Hepatocyte (in vitro differentiated cells): ENCODE results near the gene COPZ2.

Experiments used
- EZH2 ChIP-seq: fragments of 200-600 bp; sonication (generic); IDR thresholded peaks from 2 replicates; pipeline ENCODE4 v1.6.1; 2016; ENCODE audit warnings: antibody characterized with exemption, mild to moderate bottlenecking, borderline replicate concordance
- TF ChIP-seq, protein P1 (sequence below): fragments of 200-600 bp; sonication (generic); IDR thresholded peaks from 2 replicates; pipeline ENCODE4 v1.5.1; 2016; ENCODE audit warnings: antibody characterized with exemption, mild to moderate bottlenecking; ENCODE audit not compliant: poor library complexity

DNA sequence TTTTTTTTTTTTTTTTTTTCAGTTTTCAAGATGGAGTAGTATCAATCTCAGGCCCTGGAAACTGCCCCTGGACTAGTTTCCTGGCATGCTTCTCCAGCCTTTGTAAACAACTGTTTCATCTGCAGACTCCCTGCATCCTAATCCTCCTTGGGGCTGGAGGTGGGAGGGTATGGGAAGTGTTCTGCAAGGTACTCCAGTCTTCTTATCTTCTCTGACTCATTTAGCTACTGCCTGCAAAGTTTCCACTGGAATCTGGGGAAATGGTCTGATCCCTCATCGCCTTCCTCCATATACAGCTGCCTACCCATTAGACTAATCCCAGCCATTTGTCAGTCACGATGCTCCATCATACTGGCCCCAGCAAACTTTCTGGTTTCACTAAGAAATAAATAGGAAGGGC, 21.5 kb downstream of the COPZ2 start:
- TF ChIP-seq, protein P1, sequence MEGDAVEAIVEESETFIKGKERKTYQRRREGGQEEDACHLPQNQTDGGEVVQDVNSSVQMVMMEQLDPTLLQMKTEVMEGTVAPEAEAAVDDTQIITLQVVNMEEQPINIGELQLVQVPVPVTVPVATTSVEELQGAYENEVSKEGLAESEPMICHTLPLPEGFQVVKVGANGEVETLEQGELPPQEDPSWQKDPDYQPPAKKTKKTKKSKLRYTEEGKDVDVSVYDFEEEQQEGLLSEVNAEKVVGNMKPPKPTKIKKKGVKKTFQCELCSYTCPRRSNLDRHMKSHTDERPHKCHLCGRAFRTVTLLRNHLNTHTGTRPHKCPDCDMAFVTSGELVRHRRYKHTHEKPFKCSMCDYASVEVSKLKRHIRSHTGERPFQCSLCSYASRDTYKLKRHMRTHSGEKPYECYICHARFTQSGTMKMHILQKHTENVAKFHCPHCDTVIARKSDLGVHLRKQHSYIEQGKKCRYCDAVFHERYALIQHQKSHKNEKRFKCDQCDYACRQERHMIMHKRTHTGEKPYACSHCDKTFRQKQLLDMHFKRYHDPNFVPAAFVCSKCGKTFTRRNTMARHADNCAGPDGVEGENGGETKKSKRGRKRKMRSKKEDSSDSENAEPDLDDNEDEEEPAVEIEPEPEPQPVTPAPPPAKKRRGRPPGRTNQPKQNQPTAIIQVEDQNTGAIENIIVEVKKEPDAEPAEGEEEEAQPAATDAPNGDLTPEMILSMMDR = no peak
- no peak for TF ChIP-seq EZH2
